Mammary epithelial cell (primary cell): Measurements from ENCODE around the gene CFAP99.

Source experiments
- CTCF ChIP-seq, 2 donors: IDR thresholded peaks in 1 of 2; conservative IDR thresholded peaks in 1 of 2; 2 replicates each; pipeline ENCODE4 v1.5.1; 2011 to 2012; ENCODE audit warnings: inconsistent platforms in 2 of 2, low read length in 2 of 2, mild to moderate bottlenecking in 2 of 2, control low read depth in 1 of 2, low read depth in 1 of 2; ENCODE audit not compliant: insufficient read depth in 1 of 2; ENCODE audit errors: extremely low read depth in 1 of 2
- EZH2 ChIP-seq: IDR thresholded peaks from 2 replicates; pipeline ENCODE4 v1.6.1; 2012; ENCODE audit warnings: low read length, inconsistent platforms, borderline replicate concordance

- no peak for TF ChIP-seq CTCF (conservative IDR thresholded peaks at IDR 0.05 in 1 of 2, IDR thresholded peaks at IDR 0.05 in 1 of 2; ENCODE audit: extremely low read depth in 1 of 2, insufficient read depth in 1 of 2, low read depth in 1 of 2, low read length in 2 of 2)
- TF ChIP-seq EZH2 = no peak
Measured at GRCh38 chr4:2387829-2388228, 30.9 kb upstream of the CFAP99 start.
